GM23248 (cell line): ENCODE data around the gene RERE.

ENCODE experiments used
- EZH2 ChIP-seq: fragments of 200-600 bp; sonication (generic); IDR thresholded peaks from 2 replicates; pipeline ENCODE4 v1.6.1; 2018; ENCODE audit warnings: antibody characterized with exemption, mild to moderate bottlenecking; ENCODE audit not compliant: insufficient read depth, poor library complexity, severe bottlenecking
- EZH2phosphoT487 ChIP-seq: fragments of 200-600 bp; sonication (generic); IDR thresholded peaks from 2 replicates; pipeline ENCODE4 v1.6.1; 2018; ENCODE audit warnings: antibody characterized with exemption, moderate library complexity, mild to moderate bottlenecking, low read depth; ENCODE audit not compliant: insufficient read depth

- TF ChIP-seq EZH2 (no peak), EZH2phosphoT487 (no peak)
Measured at GRCh38 chr1:8777867-8778266, 39.6 kb downstream of the RERE start.
